Ascending aorta (tissue), 2 donors: ENCODE data around the gene CYB5D1. TPM values are rescaled to one million over a fixed set of nuclear protein-coding genes. Genes with fewer than 3 reads are reported as not detected.

Source experiments
- DNase-seq, 2 donors: peaks; one replicate each; pipeline ENCODE4 v3.0.0-alpha.2; 2019; ENCODE audit warnings: low spot score in 2 of 2
- H3K27ac ChIP-seq, 2 donors: fragments of 200-600 bp; sonication (generic); one replicate each; pipeline ENCODE4 v1.5.1; 2016 to 2017; ENCODE audit warnings: mild to moderate bottlenecking in 1 of 2
- H3K27me3 ChIP-seq: fragments of 200-600 bp; sonication (generic); one replicate; pipeline ENCODE4 v1.5.1; 2017
- H3K36me3 ChIP-seq, 2 donors: fragments of 200-600 bp; sonication (generic); one replicate each; pipeline ENCODE4 v1.5.1; 2016
- H3K4me1 ChIP-seq, 2 donors: fragments of 200-600 bp; sonication (generic); one replicate each; pipeline ENCODE4 v1.5.1; 2016 to 2017; ENCODE audit warnings: mild to moderate bottlenecking in 1 of 2
- H3K4me3 ChIP-seq, 2 donors: fragments of 200-600 bp; sonication (generic); one replicate each; pipeline ENCODE4 v1.5.1; 2016 to 2017; ENCODE audit warnings: mild to moderate bottlenecking in 1 of 2
- H3K9me3 ChIP-seq, 2 donors: fragments of 200-600 bp; sonication (generic); one replicate each; pipeline ENCODE4 v1.5.1; 2016
- intact Hi-C: fragments of 100-400 bp; cut with DNase I; formaldehyde crosslinking; loops from one replicate; pipeline ENCODE4 v1.15.1; 2023
- total RNA-seq: library from RNA; depleted of rRNA; stranded (reverse); fragments of >200 nt; gene quantifications from one replicate; pipeline ENCODE4 v1.1.0, GENCODE V29; 2016
- TF ChIP-seq, protein P1 (sequence below), 3 experiments: fragments of 200-600 bp in 2 of 3; fragments of 450-650 bp in 1 of 3; sonication (generic) in 2 of 3; IDR thresholded peaks; one replicate each; pipeline ENCODE4 v1.5.1; 2016 to 2019; ENCODE audit warnings: antibody characterized with exemption in 3 of 3, mild to moderate bottlenecking in 1 of 3, moderate library complexity in 1 of 3

The CYB5D1 gene
- total RNA-seq, 1 donor from 2014 or later = 0.21 TPM

DNA sequence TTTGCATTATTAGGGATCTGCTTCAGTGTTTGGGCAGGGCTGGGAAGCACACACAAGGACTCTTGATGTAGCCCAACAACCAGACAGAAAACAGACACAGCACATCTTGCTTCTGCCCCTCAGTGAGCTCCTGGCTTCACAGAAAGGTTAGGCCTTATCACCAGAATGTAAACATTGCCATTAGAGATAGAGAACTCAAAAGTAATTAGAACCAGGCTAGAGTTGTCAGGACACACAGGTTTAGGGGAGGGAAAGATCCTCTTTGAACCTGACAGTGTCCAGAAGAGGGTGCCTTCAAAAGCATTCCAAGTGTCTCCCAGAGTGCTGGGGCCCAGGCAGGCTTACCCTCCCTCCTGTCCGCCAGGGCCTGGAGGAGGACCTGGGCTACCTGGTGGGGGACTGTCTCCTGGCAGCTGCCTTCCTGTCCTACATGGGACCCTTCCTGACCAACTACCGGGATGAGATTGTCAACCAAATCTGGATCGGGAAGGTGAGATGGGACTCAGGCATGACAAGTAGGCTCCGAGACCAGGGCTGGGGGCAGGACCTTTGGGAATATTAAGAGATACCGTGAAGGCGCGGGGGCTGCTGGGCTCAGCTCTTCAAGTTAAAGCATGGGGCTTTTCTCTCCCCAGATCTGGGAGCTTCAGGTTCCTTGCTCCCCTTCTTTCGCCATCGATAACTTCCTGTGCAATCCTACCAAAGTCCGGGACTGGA lies 40.7 kb upstream of the CYB5D1 start:
- intact Hi-C loops = no loop called here
- Histone ChIP-seq H3K9me3 (no peaks in the 10 kb centered on the region), H3K27ac (no peak overlapping the region), H3K4me1 (no peaks in the 10 kb centered on the region), H3K36me3 (no peaks in the 10 kb centered on the region), H3K27me3 (no peaks in the 10 kb centered on the region), H3K4me3 (no peak overlapping the region)
- TF ChIP-seq, protein P1, sequence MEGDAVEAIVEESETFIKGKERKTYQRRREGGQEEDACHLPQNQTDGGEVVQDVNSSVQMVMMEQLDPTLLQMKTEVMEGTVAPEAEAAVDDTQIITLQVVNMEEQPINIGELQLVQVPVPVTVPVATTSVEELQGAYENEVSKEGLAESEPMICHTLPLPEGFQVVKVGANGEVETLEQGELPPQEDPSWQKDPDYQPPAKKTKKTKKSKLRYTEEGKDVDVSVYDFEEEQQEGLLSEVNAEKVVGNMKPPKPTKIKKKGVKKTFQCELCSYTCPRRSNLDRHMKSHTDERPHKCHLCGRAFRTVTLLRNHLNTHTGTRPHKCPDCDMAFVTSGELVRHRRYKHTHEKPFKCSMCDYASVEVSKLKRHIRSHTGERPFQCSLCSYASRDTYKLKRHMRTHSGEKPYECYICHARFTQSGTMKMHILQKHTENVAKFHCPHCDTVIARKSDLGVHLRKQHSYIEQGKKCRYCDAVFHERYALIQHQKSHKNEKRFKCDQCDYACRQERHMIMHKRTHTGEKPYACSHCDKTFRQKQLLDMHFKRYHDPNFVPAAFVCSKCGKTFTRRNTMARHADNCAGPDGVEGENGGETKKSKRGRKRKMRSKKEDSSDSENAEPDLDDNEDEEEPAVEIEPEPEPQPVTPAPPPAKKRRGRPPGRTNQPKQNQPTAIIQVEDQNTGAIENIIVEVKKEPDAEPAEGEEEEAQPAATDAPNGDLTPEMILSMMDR (IDR thresholded peaks at IDR 0.05) = no peak
- no peak for DNase-seq

DNA sequence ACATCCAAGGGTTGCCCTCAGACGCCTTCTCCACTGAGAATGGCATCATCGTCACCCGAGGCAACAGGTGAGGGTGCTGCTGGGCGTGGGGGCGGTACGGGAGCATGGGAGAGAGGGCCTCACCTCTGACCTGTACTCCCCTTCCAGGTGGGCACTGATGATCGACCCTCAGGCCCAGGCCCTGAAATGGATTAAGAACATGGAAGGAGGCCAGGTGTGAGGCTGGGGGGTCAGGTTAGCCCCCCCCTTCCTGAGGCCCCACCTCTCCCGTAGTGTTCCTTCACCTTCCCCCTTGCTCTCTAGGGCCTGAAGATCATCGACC lies 40.2 kb upstream of the CYB5D1 start:
- H3K27ac ChIP-seq = no peak overlapping the region
- no peak for DNase-seq
- no peaks in the 10 kb centered on the region for H3K4me1 ChIP-seq
- no peaks in the 10 kb centered on the region for H3K9me3 ChIP-seq
- no peaks in the 10 kb centered on the region for H3K36me3 ChIP-seq
- TF ChIP-seq, protein P1 (IDR thresholded peaks at IDR 0.05) = no peak
- no peaks in the 10 kb centered on the region for H3K27me3 ChIP-seq
- no peak overlapping the region for H3K4me3 ChIP-seq
- intact Hi-C loops = no loop called here

DNA sequence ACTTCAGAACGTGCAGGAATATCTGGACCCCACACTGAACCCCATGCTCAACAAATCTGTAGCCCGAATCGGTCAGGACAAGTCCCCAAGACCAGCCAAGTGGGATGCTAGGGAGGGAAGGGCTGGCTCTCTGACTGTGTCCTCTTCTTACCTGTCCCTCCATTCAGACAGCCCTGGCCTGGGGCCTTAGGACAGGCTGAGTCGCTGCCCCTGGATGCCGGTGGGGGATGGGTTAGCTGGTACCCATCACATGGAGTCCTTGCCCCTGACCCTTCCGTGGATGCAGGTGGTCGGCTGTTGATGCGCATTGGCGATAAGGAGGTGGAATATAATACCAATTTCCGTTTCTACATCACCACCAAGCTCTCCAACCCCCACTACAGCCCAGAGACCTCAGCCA lies 39.8 kb upstream of the CYB5D1 start:
- no peak for DNase-seq
- Histone ChIP-seq H3K27ac (no peak overlapping the region), H3K36me3 (no peaks in the 10 kb centered on the region), H3K9me3 (no peaks in the 10 kb centered on the region), H3K27me3 (no peaks in the 10 kb centered on the region), H3K4me1 (no peaks in the 10 kb centered on the region), H3K4me3 (no peak overlapping the region)
- TF ChIP-seq, protein P1 (IDR thresholded peaks at IDR 0.05) = no peak
- intact Hi-C loops = no loop called here

DNA sequence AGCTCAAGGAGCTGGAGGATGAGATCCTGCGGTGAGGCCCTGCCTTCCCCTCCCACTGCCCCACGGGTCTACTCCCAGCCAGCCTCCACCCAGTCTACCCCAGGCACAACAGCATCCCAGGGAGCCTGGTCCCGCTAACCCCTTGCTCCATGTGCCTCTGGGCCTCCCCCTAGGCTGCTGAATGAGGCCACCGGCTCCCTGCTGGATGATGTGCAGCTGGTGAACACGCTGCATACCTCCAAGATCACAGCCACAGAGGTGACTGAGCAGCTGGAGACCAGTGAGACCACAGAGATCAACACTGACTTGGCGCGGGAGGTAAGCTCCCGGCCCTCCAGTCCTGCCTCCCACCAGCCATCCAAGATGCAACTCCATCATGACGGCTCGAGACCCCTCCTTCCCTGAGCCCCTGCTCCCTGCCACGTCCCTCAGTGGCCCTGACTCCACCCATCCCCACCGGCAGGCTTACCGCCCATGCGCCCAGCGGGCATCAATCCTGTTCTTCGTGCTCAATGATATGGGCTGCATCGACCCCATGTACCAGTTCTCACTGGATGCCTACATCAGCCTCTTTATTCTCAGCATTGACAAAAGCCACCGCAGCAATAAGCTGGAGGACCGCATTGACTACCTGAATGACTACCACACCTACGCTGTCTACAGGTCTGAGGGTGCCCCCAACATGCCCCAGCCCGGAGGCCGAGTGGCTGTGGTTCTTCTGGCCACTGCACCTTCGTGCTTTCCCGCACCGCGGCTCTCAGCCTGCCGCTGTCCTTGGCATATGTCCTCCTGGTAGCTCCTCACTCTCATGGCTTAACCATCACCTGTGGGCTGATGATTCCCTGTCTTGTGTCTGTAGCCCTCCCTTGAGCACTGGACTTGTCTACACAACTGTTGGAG lies 38.8 kb upstream of the CYB5D1 start:
- Histone ChIP-seq H3K27me3 (no peaks in the 10 kb centered on the region), H3K9me3 (no peaks in the 10 kb centered on the region), H3K36me3 (no peaks in the 10 kb centered on the region), H3K4me3 (no peak overlapping the region), H3K27ac (no peak overlapping the region), H3K4me1 (no peaks in the 10 kb centered on the region)
- TF ChIP-seq, protein P1 (IDR thresholded peaks at IDR 0.05) = no peak
- intact Hi-C loops = no loop called here
- no peak for DNase-seq

DNA sequence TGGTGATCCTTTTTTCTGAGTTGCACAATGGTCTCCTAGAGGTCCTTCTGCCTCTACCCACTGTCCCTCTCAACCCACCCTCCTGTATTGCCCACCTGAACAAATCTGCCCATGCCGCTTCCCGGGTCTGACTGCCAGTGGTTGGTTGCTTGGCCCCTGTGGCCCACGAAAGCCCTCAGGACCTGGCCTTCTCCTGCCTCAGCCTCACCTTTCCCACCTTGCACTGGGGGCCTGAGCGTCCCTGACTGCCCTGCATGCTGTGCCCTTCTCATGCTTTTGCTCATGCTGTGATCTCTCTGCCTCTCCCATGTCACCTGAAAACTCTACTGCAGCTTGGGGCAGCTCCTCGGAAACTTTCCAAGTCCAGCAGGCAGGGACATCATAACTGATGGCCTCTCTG lies 37.6 kb upstream of the CYB5D1 start:
- TF ChIP-seq, protein P1 (IDR thresholded peaks at IDR 0.05) = no peak
- intact Hi-C loops = loop anchor here (10.0 kb wide), 1 partner anchor 235 kb away; no protein-coding TSS in a partner anchor
- Histone ChIP-seq H3K4me1 (peaks cover 0 to under 1% of the 10 kb centered on the region in 2 donors), H3K27ac (no peak overlapping the region), H3K27me3 (no peaks in the 10 kb centered on the region), H3K9me3 (no peaks in the 10 kb centered on the region), H3K36me3 (no peaks in the 10 kb centered on the region), H3K4me3 (no peak overlapping the region)
- no peak for DNase-seq
